Gastroesophageal sphincter (tissue), 4 donors: Measurements from ENCODE around the gene LMF1. TPM values are rescaled to one million over a fixed set of nuclear protein-coding genes. Genes with fewer than 3 reads are reported as not detected.

Experiments used
- ATAC-seq: fragments of 150-250 bp; one replicate; pipeline ENCODE4 v1.9.1; 2016; ENCODE audit warnings: mild to moderate bottlenecking, moderate library complexity
- H3K27ac ChIP-seq, 4 donors: fragments of 200-600 bp; sonication (generic) in 3 of 4; 1 replicate in 3 of 4; 2 replicates in 1 of 4; pipeline ENCODE4 v1.5.1; 2016 to 2019
- H3K27me3 ChIP-seq: fragments of 200-600 bp; sonication (generic); one replicate; pipeline ENCODE4 v1.5.1; 2019
- H3K36me3 ChIP-seq, 2 donors: fragments of 200-600 bp; sonication (generic); one replicate each; pipeline ENCODE4 v1.5.1; 2019; ENCODE audit warnings: control low read depth in 1 of 2
- H3K4me1 ChIP-seq, 3 donors: fragments of 200-600 bp; sonication (generic); 1 replicate in 2 of 3; 2 replicates in 1 of 3; pipeline ENCODE4 v1.5.1; 2016 to 2019; ENCODE audit warnings: control low read depth in 2 of 3
- H3K4me3 ChIP-seq, 2 donors: fragments of 200-600 bp; sonication (generic); one replicate each; pipeline ENCODE4 v1.5.1; 2019; ENCODE audit warnings: mild to moderate bottlenecking in 1 of 2, moderate library complexity in 1 of 2
- H3K9me3 ChIP-seq, 3 donors: fragments of 200-600 bp; sonication (generic); one replicate each; pipeline ENCODE4 v1.5.1; 2017 to 2019; ENCODE audit warnings: control low read depth in 2 of 3
- EP300 ChIP-seq: sonication (generic); formaldehyde crosslinking; IDR thresholded peaks from one replicate; pipeline ENCODE4 v1.6.1; 2017; ENCODE audit warnings: antibody characterized with exemption, mild to moderate bottlenecking
- POLR2A ChIP-seq, 2 donors: fragments of 450-650 bp; IDR thresholded peaks; one replicate each; pipeline ENCODE4 v1.6.1; 2017; ENCODE audit warnings: antibody characterized with exemption in 2 of 2, mild to moderate bottlenecking in 2 of 2, moderate library complexity in 1 of 2
- POLR2AphosphoS5 ChIP-seq: sonication (generic); formaldehyde crosslinking; IDR thresholded peaks from one replicate; pipeline ENCODE4 v1.6.1; 2017; ENCODE audit warnings: antibody characterized with exemption
- WGBS, 2 donors: methylation state at CpG; one replicate each; pipeline ENCODE4 v1.1.5; 2018; ENCODE audit warnings: low coverage in 1 of 2; 5-methylcytosine and 5-hydroxymethylcytosine counted together
- total RNA-seq, 4 donors: library from RNA; depleted of rRNA; stranded (reverse); fragments of >200 nt; gene quantifications; one replicate each; pipeline ENCODE4 v1.1.0, GENCODE V29; 2016
- TF ChIP-seq, protein P1 (sequence below), 4 experiments: fragments of 200-600 bp in 2 of 4; fragments of 450-650 bp in 2 of 4; sonication (generic) in 1 of 4; IDR thresholded peaks; one replicate each; pipeline ENCODE4 v1.5.1; 2017 to 2019; ENCODE audit warnings: antibody characterized with exemption in 4 of 4, mild to moderate bottlenecking in 2 of 4, moderate library complexity in 2 of 4

Gene LMF1
- total RNA-seq, 4 donors from 2014 or later: 13.7 to 57.3 (median 20.9) TPM

DNA sequence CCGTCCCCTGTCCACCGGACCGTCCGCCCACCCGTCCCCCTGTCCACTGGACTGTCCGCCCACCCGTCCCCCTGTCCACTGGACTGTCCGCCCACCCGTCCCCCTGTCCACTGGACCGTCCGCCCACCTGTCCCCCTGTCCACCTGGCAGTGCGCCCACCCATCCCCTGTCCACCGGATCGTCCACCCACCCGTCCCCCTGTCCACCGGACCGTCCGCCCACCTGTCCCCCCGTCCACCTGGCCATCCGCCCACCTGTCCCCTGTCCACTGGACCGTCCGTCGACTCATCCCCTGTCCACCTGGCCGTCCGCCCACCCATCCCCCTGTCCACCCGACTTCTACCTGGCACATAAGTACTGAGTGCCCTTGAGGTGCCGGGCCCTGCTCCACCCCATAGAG is 76.6 kb downstream of the LMF1 start:
- H3K36me3 ChIP-seq: peaks cover 0 to 74% of the 10 kb centered on the region in 2 donors
- H3K4me3 ChIP-seq: no peak overlapping the region
- H3K9me3 ChIP-seq: no peaks in the 10 kb centered on the region
- WGBS, 2 donors: 51% methylated on average over 9 of the region's 27 CpGs; no CpG with 5 or more reads in 1 of the 2 donors
- no peaks in the 10 kb centered on the region for H3K27me3 ChIP-seq
- H3K27ac ChIP-seq: no peak overlapping the region
- TF ChIP-seq, protein P1, sequence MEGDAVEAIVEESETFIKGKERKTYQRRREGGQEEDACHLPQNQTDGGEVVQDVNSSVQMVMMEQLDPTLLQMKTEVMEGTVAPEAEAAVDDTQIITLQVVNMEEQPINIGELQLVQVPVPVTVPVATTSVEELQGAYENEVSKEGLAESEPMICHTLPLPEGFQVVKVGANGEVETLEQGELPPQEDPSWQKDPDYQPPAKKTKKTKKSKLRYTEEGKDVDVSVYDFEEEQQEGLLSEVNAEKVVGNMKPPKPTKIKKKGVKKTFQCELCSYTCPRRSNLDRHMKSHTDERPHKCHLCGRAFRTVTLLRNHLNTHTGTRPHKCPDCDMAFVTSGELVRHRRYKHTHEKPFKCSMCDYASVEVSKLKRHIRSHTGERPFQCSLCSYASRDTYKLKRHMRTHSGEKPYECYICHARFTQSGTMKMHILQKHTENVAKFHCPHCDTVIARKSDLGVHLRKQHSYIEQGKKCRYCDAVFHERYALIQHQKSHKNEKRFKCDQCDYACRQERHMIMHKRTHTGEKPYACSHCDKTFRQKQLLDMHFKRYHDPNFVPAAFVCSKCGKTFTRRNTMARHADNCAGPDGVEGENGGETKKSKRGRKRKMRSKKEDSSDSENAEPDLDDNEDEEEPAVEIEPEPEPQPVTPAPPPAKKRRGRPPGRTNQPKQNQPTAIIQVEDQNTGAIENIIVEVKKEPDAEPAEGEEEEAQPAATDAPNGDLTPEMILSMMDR (IDR thresholded peaks at IDR 0.05): no peak
- TF ChIP-seq EP300: no peak
- no peak for TF ChIP-seq POLR2AphosphoS5
- TF ChIP-seq POLR2A (IDR thresholded peaks at IDR 0.05): no peak
- ATAC-seq: no peak
- H3K4me1 ChIP-seq: peaks cover 0 to 7% (median 0%) of the 10 kb centered on the region in 3 donors

DNA sequence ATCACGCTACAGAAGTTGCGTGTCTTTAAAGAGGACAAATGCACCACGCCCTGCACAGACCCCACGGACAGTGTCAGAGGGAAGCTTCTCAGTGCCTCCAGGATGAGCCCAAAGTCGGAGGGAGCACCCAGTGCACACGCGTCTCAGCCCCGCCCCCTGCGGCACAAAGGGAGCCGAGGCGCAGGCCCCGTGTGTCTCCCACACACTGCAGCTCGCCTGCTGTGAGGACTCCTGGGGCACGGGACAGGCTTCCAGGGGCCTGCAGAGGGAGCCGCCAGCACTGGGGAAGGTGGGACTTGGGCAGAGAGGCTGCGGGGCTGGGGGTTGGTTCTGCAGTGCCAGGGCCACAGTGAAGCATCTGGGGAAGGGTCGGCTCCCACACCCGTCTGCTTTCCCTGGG is 77.4 kb downstream of the LMF1 start:
- no peak for TF ChIP-seq EP300
- TF ChIP-seq, protein P1 (IDR thresholded peaks at IDR 0.05): no peak
- no peak for TF ChIP-seq POLR2A (IDR thresholded peaks at IDR 0.05)
- TF ChIP-seq POLR2AphosphoS5: no peak
- H3K9me3 ChIP-seq: no peaks in the 10 kb centered on the region
- no peak overlapping the region for H3K4me3 ChIP-seq
- H3K36me3 ChIP-seq: peaks cover 0 to 74% of the 10 kb centered on the region in 2 donors
- ATAC-seq: no peak
- 100% methylated on average over 2 of the region's 18 CpGs; no CpG with 5 or more reads in 1 of the 2 donors for WGBS, 2 donors
- peaks cover 0 to 7% (median 0%) of the 10 kb centered on the region in 3 donors for H3K4me1 ChIP-seq
- H3K27ac ChIP-seq: no peak overlapping the region
- no peaks in the 10 kb centered on the region for H3K27me3 ChIP-seq

- no peak overlapping the region for H3K27ac ChIP-seq
- ATAC-seq: no peak
- no peaks in the 10 kb centered on the region for H3K9me3 ChIP-seq
- no peak for TF ChIP-seq EP300
- TF ChIP-seq, protein P1 (IDR thresholded peaks at IDR 0.05): no peak
- no peak for TF ChIP-seq POLR2A (IDR thresholded peaks at IDR 0.05)
- TF ChIP-seq POLR2AphosphoS5: no peak
- no peaks in the 10 kb centered on the region for H3K27me3 ChIP-seq
- 87% methylated on average over 5 to 19 of the region's 35 CpGs for WGBS, 2 donors
- H3K4me3 ChIP-seq: no peak overlapping the region
- H3K4me1 ChIP-seq: peaks cover 0 to 7% (median 0%) of the 10 kb centered on the region in 3 donors
- peaks cover 0 to 76% of the 10 kb centered on the region in 2 donors for H3K36me3 ChIP-seq
These were observed 78.1 kb downstream of the LMF1 start for GRCh38 chr16:892536-893255.

- peaks cover 0 to 79% of the 10 kb centered on the region in 2 donors for H3K36me3 ChIP-seq
- WGBS, 2 donors: 100% methylated on average over 9 of the region's 19 CpGs; no CpG with 5 or more reads in 1 of the 2 donors
- TF ChIP-seq, protein P1 (IDR thresholded peaks at IDR 0.05): no peak
- TF ChIP-seq EP300: no peak
- no peak for TF ChIP-seq POLR2A (IDR thresholded peaks at IDR 0.05)
- no peak for TF ChIP-seq POLR2AphosphoS5
These were observed 78.8 kb downstream of the LMF1 start for GRCh38 chr16:892006-892405.

GRCh38 chr16:891353-891740 is 79.4 kb downstream of the LMF1 start:
- no peak overlapping the region for H3K27ac ChIP-seq
- H3K9me3 ChIP-seq: no peaks in the 10 kb centered on the region
- peaks cover 0 to 77% of the 10 kb centered on the region in 2 donors for H3K36me3 ChIP-seq
- no peak for ATAC-seq
- TF ChIP-seq, protein P1 (IDR thresholded peaks at IDR 0.05): no peak
- no peak for TF ChIP-seq POLR2A (IDR thresholded peaks at IDR 0.05)
- TF ChIP-seq POLR2AphosphoS5: no peak
- no peak for TF ChIP-seq EP300
- H3K4me1 ChIP-seq: peaks cover 0 to 7% (median 0%) of the 10 kb centered on the region in 3 donors
- H3K4me3 ChIP-seq: no peak overlapping the region
- no CpG with 5 or more reads among the region's 11 CpGs for WGBS, 2 donors
- H3K27me3 ChIP-seq: no peaks in the 10 kb centered on the region

More at GRCh38 chr16:892006-892405, 78.8 kb downstream of the LMF1 start:
- Histone ChIP-seq H3K4me1 (peaks cover 0 to 7% (median 0%) of the 10 kb centered on the region in 3 donors), H3K27me3 (no peaks in the 10 kb centered on the region), H3K27ac (no peak overlapping the region), H3K4me3 (no peak overlapping the region), H3K9me3 (no peaks in the 10 kb centered on the region)
- ATAC-seq: no peak
